Calu3 (cell line): ENCODE data around the gene RASSF8. TPM values are rescaled to one million over a fixed set of nuclear protein-coding genes. Genes with fewer than 3 reads are reported as not detected.

ENCODE experiments used
- BruUV-seq: library from RNA; stranded (reverse); fragments of 400-500 nt; replicated peaks from 2 replicates; lab custom pipeline; 2021; lab: Mats Ljungman, UMichigan
- CTCF ChIA-PET: fragments of 300-600 bp; sonication (Branson Sonifier 250); formaldehyde crosslinking; loops from one replicate; lab custom pipeline; 2022; ENCODE audit warnings: antibody characterized with exemption; lab: Charles Lee
- DNase-seq: peaks from one replicate; pipeline ENCODE4 v3.0.0; 2022
- H3K27ac Mint-ChIP-seq: one replicate; pipeline ENCODE4 v1.8.0; 2022; ENCODE audit warnings: mixed read lengths; ENCODE audit not compliant: unreplicated experiment
- H3K27me3 Mint-ChIP-seq: one replicate; pipeline ENCODE4 v1.8.0; 2022; ENCODE audit warnings: mixed read lengths; ENCODE audit not compliant: unreplicated experiment
- H3K36me3 Mint-ChIP-seq: one replicate; pipeline ENCODE4 v1.8.0; 2022; ENCODE audit warnings: mild to moderate bottlenecking, moderate library complexity, mixed read lengths; ENCODE audit not compliant: insufficient read depth, unreplicated experiment
- H3K4me1 Mint-ChIP-seq: one replicate; pipeline ENCODE4 v1.8.0; 2022; ENCODE audit warnings: mild to moderate bottlenecking, low read depth, mixed read lengths; ENCODE audit not compliant: unreplicated experiment
- H3K4me3 Mint-ChIP-seq: one replicate; pipeline ENCODE4 v1.8.0; 2022; ENCODE audit warnings: mild to moderate bottlenecking, low read depth, moderate library complexity, mixed read lengths; ENCODE audit not compliant: unreplicated experiment
- H3K9me3 Mint-ChIP-seq: one replicate; pipeline ENCODE4 v1.8.0; 2022; ENCODE audit warnings: low read depth, mixed read lengths; ENCODE audit not compliant: unreplicated experiment
- intact Hi-C: fragments of 100-400 bp; cut with micrococcal nuclease; formaldehyde crosslinking; loops from one replicate; pipeline ENCODE4 v1.10.0; 2022; ENCODE audit not compliant: unreplicated experiment
- total RNA-seq: library from RNA; stranded (reverse); gene quantifications from 2 replicates; pipeline ENCODE4 v1.2.3, GENCODE V29; 2022
- TF ChIP-seq, protein P1 (sequence below): fragments of 200-600 bp; IDR thresholded peaks from one replicate; pipeline ENCODE4 v1.8.0; 2022; ENCODE audit warnings: antibody characterized with exemption; ENCODE audit not compliant: unreplicated experiment

The RASSF8 gene
- total RNA-seq, 1 experiment from 2014 or later: 26.6 TPM

GRCh38 chr12:26032290-26032689 is 73.8 kb downstream of the RASSF8 start:
- no TSS peak for BruUV-seq
- intact Hi-C loops: no loop called here
- Mint-ChIP-seq H3K9me3 (no peaks in the 10 kb centered on the region), H3K4me1 (peaks cover 28% of the 10 kb centered on the region), H3K36me3 (no peaks in the 10 kb centered on the region), H3K4me3 (no peak overlapping the region), H3K27ac (no peak overlapping the region), H3K27me3 (no peaks in the 10 kb centered on the region)
- TF ChIP-seq, protein P1, sequence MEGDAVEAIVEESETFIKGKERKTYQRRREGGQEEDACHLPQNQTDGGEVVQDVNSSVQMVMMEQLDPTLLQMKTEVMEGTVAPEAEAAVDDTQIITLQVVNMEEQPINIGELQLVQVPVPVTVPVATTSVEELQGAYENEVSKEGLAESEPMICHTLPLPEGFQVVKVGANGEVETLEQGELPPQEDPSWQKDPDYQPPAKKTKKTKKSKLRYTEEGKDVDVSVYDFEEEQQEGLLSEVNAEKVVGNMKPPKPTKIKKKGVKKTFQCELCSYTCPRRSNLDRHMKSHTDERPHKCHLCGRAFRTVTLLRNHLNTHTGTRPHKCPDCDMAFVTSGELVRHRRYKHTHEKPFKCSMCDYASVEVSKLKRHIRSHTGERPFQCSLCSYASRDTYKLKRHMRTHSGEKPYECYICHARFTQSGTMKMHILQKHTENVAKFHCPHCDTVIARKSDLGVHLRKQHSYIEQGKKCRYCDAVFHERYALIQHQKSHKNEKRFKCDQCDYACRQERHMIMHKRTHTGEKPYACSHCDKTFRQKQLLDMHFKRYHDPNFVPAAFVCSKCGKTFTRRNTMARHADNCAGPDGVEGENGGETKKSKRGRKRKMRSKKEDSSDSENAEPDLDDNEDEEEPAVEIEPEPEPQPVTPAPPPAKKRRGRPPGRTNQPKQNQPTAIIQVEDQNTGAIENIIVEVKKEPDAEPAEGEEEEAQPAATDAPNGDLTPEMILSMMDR: no peak
- CTCF ChIA-PET: interaction anchor here (1.2 kb wide), 1 partner anchor 597 kb away, joined by 3 read pairs; no protein-coding TSS in a partner anchor
- DNase-seq: no peak

GRCh38 chr12:26032719-26033241 is 74.3 kb downstream of the RASSF8 start:
- intact Hi-C loops: no loop called here
- no peak for DNase-seq
- H3K27me3 Mint-ChIP-seq: no peaks in the 10 kb centered on the region
- H3K36me3 Mint-ChIP-seq: no peaks in the 10 kb centered on the region
- peaks cover 23% of the 10 kb centered on the region for H3K4me1 Mint-ChIP-seq
- BruUV-seq: no TSS peak
- CTCF ChIA-PET: no interaction called here
- no peak overlapping the region for H3K4me3 Mint-ChIP-seq
- H3K9me3 Mint-ChIP-seq: no peaks in the 10 kb centered on the region
- no peak overlapping the region for H3K27ac Mint-ChIP-seq
- TF ChIP-seq, protein P1: no peak

- H3K9me3 Mint-ChIP-seq: no peaks in the 10 kb centered on the region
- intact Hi-C loops: no loop called here
- CTCF ChIA-PET: interaction anchor here (0.7 kb wide), 1 partner anchor 590 kb away, joined by 3 read pairs; no protein-coding TSS in a partner anchor
- H3K27me3 Mint-ChIP-seq: no peaks in the 10 kb centered on the region
- DNase-seq: no peak
- no peak overlapping the region for H3K4me3 Mint-ChIP-seq
- BruUV-seq: no TSS peak
- no peak overlapping the region for H3K27ac Mint-ChIP-seq
- peaks cover 6% of the 10 kb centered on the region for H3K4me1 Mint-ChIP-seq
- H3K36me3 Mint-ChIP-seq: no peaks in the 10 kb centered on the region
- TF ChIP-seq, protein P1: no peak
Observed at GRCh38 chr12:26034371-26035142, 76.1 kb downstream of the RASSF8 start.

GRCh38 chr12:26036877-26037276 is 78.4 kb downstream of the RASSF8 start:
- CTCF ChIA-PET: no interaction called here
- no peak for DNase-seq
- TF ChIP-seq, protein P1: no peak
- Mint-ChIP-seq H3K27me3 (no peaks in the 10 kb centered on the region), H3K36me3 (no peaks in the 10 kb centered on the region), H3K27ac (no peak overlapping the region), H3K9me3 (no peaks in the 10 kb centered on the region), H3K4me1 (no peaks in the 10 kb centered on the region), H3K4me3 (no peak overlapping the region)
- intact Hi-C loops: no loop called here
- no TSS peak for BruUV-seq
